Measurements from ENCODE around the gene CHST11. TPM values are rescaled to one million over a fixed set of nuclear protein-coding genes. Genes with fewer than 3 reads are reported as not detected.

The CHST11 gene
- total and polyA plus RNA-seq, 9 of the 15 experiments (the other 6 are each of a cell fraction or from before 2014, with no cell fraction given): 2.3 to 38.7 (median 15.0) TPM

- peaks cover 87% of the 10 kb centered on the region for H3K79me2 ChIP-seq (ENCODE audit: control insufficient read depth, insufficient read depth, low read length)
- WGBS (ENCODE audit: insufficient coverage, low coverage, missing lambda C conversion rate): 86% methylated on average over 2 of the region's 2 CpGs
- no peak overlapping the region; a peak in 1 of 4 replicates for H3K9ac ChIP-seq (ENCODE audit: insufficient read depth in 1 of 2, low read depth in 2 of 2, low read length in 2 of 2)
- FAIRE-seq (no peak), ATAC-seq (no peak), DNase-seq (ENCODE audit: extremely low read depth in 1 of 4, low spot score in 3 of 4) (no peak)
- no peak overlapping the region for H2AFZ ChIP-seq (ENCODE audit: low read depth, low read length)
- peaks cover 3% of the 10 kb centered on the region; the same call in 1 of the 2 replicates for H4K20me1 ChIP-seq (replicated peaks; ENCODE audit: control insufficient read depth, insufficient read depth, low read length)
- no TSS peak for BruUV-seq (replicated peaks)
- H3K27me3 ChIP-seq (ENCODE audit: control insufficient read depth in 2 of 2, insufficient read depth in 2 of 2, low read length in 2 of 2): no peaks in the 10 kb centered on the region
- intact Hi-C loops (cut with micrococcal nuclease) (no loop called here), in situ Hi-C loops (cut with MboI) (no loop called here)
- no peak overlapping the region for H3K27ac ChIP-seq (ENCODE audit: extremely low read depth, low read depth, low read length)
- CTCF ChIA-PET (ENCODE audit: low intra/inter-chr PET ratio): no interaction called here
- POLR2A ChIA-PET: interaction anchor here (1.2 to 1.5 kb wide), 2 partner anchors 10 to 23 kb away, joined by 5 to 6 read pairs; no protein-coding TSS in a partner anchor
- peaks cover 33 to 59% of the 10 kb centered on the region in 2 experiments for H3K4me1 ChIP-seq (replicated peaks in 1 of 2; ENCODE audit: control insufficient read depth in 2 of 2, insufficient read depth in 2 of 2, low read length in 2 of 2)
- no peak overlapping the region for H3K4me3 ChIP-seq
- no peak for TF ChIP-seq GABPA (tag; conservative IDR thresholded peaks at IDR 0.05; ENCODE audit: low read depth)
- no peak overlapping the region for H3K4me2 ChIP-seq (ENCODE audit: insufficient read depth, low read length)
- peaks cover 21% of the 10 kb centered on the region for H3K36me3 ChIP-seq (ENCODE audit: control insufficient read depth, insufficient read depth, low read length)
- H3K9me1 ChIP-seq (ENCODE audit: control insufficient read depth, insufficient read depth, low read length): no peaks in the 10 kb centered on the region
- no peaks in the 10 kb centered on the region for H3K9me3 ChIP-seq (replicated peaks; ENCODE audit: control insufficient read depth, insufficient read depth, low read depth, low read length)
These were observed 27.3 kb downstream of the CHST11 start for GRCh38 chr12:104484079-104484478.

- in situ Hi-C loops (cut with MboI): no loop called here
- H4K20me1 ChIP-seq (replicated peaks; ENCODE audit: control insufficient read depth, insufficient read depth, low read length): peaks cover 3% of the 10 kb centered on the region; the same call in 1 of the 2 replicates
- peak; percentile 84 for ATAC-seq
- DNase-seq (ENCODE audit: extremely low read depth in 1 of 4, low spot score in 3 of 4): peak in 3 of 4 experiments; percentile 33 to 73 (median 69)
- peaks cover 84% of the 10 kb centered on the region for H3K79me2 ChIP-seq (ENCODE audit: control insufficient read depth, insufficient read depth, low read length)
- H3K36me3 ChIP-seq (ENCODE audit: control insufficient read depth, insufficient read depth, low read length): peaks cover 17% of the 10 kb centered on the region
- H3K27ac ChIP-seq (ENCODE audit: extremely low read depth, low read depth, low read length): peak overlapping the region; percentile 16; the same call in 1 of the 3 replicates
- H3K9me3 ChIP-seq (replicated peaks; ENCODE audit: control insufficient read depth, insufficient read depth, low read depth, low read length): no peaks in the 10 kb centered on the region
- H3K4me2 ChIP-seq (ENCODE audit: insufficient read depth, low read length): peak overlapping the region; percentile 65
- POLR2A ChIA-PET: interaction anchor here (0.7 to 3.0 kb wide), 6 partner anchors 8 to 158 kb away, joined by 3 to 13 read pairs (median 5); partner anchors contain the start of gene CHST11
- 25% methylated on average over 13 of the region's 13 CpGs for WGBS (ENCODE audit: insufficient coverage, low coverage, missing lambda C conversion rate)
- no peaks in the 10 kb centered on the region for H3K27me3 ChIP-seq (ENCODE audit: control insufficient read depth in 2 of 2, insufficient read depth in 2 of 2, low read length in 2 of 2)
- H3K9ac ChIP-seq (ENCODE audit: insufficient read depth in 1 of 2, low read depth in 2 of 2, low read length in 2 of 2): peak overlapping the region; percentile 12 to 49; a peak in 1 of 4 replicates
- peaks cover 32 to 57% of the 10 kb centered on the region in 2 experiments for H3K4me1 ChIP-seq (replicated peaks in 1 of 2; ENCODE audit: control insufficient read depth in 2 of 2, insufficient read depth in 2 of 2, low read length in 2 of 2)
- CTCF ChIA-PET (ENCODE audit: low intra/inter-chr PET ratio): no interaction called here
- H3K4me3 ChIP-seq: no peak overlapping the region
- FAIRE-seq: peak; percentile 72
- intact Hi-C loops (cut with micrococcal nuclease): no loop called here
- no TSS peak for BruUV-seq (replicated peaks)
- no peak overlapping the region for H2AFZ ChIP-seq (ENCODE audit: low read depth, low read length)
- H3K9me1 ChIP-seq (ENCODE audit: control insufficient read depth, insufficient read depth, low read length): no peaks in the 10 kb centered on the region
- TF ChIP-seq SOX6 (IDR thresholded peaks at IDR 0.05) (peak; percentile 86; the same call in 1 of the 2 replicates), LEF1 (IDR thresholded peaks at IDR 0.05) (no peak)
These were observed 29.1 kb downstream of the CHST11 start for GRCh38 chr12:104485651-104486362.
